T-helper 2 cell treated with Interferon-gamma antibody and Interleukin-4, amounts not matched to agents 100 ng/mL and 5 ng/mL, for 36 hours (primary cell): ENCODE results near the gene NHSL1. TPM values are rescaled to one million over a fixed set of nuclear protein-coding genes. Genes with fewer than 3 reads are reported as not detected.

ENCODE experiments used
- intact Hi-C: fragments of 100-400 bp; cut with micrococcal nuclease; formaldehyde crosslinking; loops from one replicate; pipeline ENCODE4 v1.15.1; 2023
- total RNA-seq: library from RNA; stranded (reverse); gene quantifications from 2 replicates; pipeline ENCODE4 v1.2.3, GENCODE V29; 2022

The NHSL1 gene
- total RNA-seq, 1 donor from 2014 or later, result 0.84 TPM

GRCh38 chr6:138524526-138524925 is 25.2 kb upstream of the NHSL1 start:
- intact Hi-C loops, result no loop called here

- intact Hi-C loops, result no loop called here
Measured at GRCh38 chr6:138523347-138524210, 24.3 kb upstream of the NHSL1 start.

- intact Hi-C loops, result no loop called here
Measured at GRCh38 chr6:138522611-138523010, 23.3 kb upstream of the NHSL1 start.

DNA sequence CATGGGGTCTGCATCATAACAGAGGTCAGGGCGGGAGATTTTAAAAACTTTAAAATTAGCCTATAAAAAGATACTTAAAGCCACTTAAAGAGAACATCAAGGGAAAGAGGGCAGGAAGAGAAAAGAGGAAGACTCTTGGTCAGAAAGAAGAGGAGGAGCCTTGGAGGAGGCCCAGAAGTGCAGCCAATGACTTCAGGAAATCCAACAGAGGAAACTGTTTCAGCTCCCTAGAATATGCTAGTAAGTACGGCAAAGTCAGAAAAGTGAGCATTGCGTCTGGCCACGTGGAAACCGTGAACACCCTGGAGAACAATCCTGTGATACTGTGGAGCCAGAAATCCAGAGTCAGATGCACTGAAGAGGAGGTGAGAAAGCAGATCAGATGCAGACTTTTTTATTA is 22.5 kb upstream of the NHSL1 start:
- intact Hi-C loops, result no loop called here

GRCh38 chr6:138520463-138520862 is 21.2 kb upstream of the NHSL1 start:
- intact Hi-C loops, result no loop called here

DNA sequence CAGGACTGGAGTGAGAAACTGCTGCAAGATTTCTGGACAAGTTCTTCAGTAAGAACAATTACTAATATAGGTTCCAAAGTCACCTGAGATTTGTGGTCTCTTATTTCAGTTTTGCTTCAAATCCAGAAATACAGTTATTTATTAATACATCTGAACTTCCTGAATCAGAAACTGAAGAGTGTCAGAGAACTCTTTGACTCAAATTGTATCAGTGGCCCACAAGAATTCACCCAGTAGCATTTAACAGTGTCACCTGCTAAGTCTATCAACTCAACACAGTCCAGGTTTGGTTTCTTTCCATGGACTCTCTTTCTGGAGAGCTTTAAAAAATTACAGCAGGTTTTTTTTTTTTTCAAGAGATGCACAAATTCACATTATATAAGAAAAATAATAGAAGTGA is 18.8 kb upstream of the NHSL1 start:
- intact Hi-C loops, result loop anchor here (5.0 kb wide), 3 partner anchors 249 to 516 kb away; partner anchors contain the start of gene ARFGEF3

DNA sequence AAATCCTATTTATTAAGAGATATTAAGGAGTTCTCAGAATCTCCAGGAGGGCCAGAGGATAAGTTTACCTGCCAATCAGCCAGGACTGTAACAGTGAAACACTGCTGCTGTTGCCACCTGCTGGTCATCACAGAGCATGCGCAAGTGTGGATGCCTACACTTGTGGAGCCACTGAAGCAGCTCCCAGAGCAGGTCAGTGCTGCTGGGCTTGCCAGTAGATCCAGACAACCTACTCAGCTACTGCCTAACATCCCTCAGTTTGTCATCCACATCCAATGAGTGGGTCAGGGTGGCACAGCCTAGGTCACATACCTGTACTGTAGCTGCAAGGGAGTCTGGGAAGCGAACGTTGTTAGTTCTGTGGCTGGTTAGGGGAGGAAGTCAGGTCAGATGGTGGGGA is 18.3 kb upstream of the NHSL1 start:
- intact Hi-C loops, result loop anchor here (1.0 to 5.0 kb wide), 5 partner anchors 88 to 515 kb away; partner anchors contain the start of gene ARFGEF3

DNA sequence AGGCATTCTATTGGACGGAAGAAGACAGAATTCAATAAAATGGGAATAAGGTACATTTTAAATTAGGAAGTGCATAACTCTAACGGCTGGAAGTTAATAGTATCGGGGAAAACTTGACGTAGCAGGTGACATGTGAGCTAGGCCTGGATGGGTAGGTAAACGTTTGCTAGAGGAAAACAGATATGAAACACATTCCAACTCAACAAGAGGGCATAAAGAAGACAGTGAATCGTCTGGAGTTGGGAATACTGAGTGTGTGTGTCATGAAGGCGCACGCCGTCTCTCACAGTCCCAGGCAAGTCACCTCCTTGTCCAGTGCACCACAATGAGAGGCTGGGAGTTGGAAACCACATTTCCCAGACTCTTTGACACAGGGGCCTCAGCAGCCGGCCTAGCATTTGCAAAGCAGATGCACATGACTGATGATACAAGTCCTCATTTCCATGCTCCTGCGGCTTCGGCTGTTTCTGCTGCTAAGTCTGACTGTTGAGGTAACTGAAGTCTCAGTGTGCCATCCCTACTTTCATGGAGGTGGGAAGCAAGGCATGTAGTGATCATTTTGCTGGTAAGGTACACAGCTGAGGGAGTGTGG is 16.5 kb upstream of the NHSL1 start:
- intact Hi-C loops, result loop anchor here (5.0 kb wide), 3 partner anchors 252 to 513 kb away; partner anchors contain the start of gene ARFGEF3

- intact Hi-C loops, result loop anchor here (5.0 kb wide), 3 partner anchors 252 to 513 kb away; partner anchors contain the start of gene ARFGEF3
Measured at GRCh38 chr6:138514860-138515540, 15.7 kb upstream of the NHSL1 start.

DNA sequence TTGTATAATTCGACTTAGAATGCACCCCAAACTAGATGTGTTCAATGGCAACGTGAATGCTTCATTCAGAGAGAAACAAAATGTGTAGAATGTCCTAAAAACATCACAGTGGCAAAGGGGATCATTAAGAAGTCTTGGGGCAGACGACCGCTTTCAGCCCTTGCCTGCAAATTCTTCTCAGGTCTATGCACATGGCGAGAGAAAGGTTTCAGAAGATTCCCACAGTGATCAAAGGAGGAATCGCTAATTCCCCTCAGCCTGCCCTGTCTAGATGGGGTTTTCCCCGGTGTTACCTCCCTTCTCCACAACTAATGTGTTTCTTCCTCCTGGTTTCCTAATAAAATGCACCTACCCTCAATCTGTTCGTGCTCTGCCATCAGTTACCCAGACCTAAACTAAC is 13.3 kb upstream of the NHSL1 start:
- intact Hi-C loops, result no loop called here

DNA sequence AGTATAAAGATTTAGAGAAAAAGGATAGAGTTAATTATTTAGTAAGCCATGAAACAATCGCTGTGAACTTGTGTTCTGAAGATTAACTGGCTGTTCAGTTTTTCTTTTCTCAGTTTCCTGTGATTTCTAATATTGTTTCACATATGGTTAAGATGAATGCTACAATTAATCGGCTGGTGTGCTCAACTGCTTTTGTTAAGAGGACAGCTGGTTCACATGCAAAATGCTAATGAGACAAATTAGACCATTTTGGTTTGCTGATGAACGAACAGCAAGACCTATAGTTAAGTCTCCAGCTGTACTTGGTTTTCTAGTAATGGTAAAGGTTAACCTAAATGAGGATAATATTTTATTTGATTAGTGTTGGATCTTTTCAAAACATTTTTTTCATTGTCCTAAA is 10.8 kb upstream of the NHSL1 start:
- intact Hi-C loops, result no loop called here

- intact Hi-C loops, result loop anchor here (1.0 kb wide), 1 partner anchor 80 kb away; no protein-coding TSS in a partner anchor
Measured at GRCh38 chr6:138509371-138509770, 10.1 kb upstream of the NHSL1 start.

DNA sequence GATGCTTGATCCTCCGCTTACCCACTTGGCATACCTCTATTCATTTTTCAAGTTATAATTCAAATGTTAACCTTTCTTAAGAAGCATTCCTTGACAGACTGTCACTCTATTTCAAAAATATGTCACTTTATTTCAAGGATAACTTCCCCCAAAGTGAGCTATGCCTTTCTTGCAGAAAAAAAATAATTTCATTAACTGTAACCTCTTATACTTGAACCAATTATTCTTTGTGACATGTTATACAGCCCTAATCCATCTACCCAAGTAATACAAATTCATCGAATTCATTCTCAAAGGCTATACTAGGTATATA is 9.3 kb upstream of the NHSL1 start:
- intact Hi-C loops, result no loop called here

DNA sequence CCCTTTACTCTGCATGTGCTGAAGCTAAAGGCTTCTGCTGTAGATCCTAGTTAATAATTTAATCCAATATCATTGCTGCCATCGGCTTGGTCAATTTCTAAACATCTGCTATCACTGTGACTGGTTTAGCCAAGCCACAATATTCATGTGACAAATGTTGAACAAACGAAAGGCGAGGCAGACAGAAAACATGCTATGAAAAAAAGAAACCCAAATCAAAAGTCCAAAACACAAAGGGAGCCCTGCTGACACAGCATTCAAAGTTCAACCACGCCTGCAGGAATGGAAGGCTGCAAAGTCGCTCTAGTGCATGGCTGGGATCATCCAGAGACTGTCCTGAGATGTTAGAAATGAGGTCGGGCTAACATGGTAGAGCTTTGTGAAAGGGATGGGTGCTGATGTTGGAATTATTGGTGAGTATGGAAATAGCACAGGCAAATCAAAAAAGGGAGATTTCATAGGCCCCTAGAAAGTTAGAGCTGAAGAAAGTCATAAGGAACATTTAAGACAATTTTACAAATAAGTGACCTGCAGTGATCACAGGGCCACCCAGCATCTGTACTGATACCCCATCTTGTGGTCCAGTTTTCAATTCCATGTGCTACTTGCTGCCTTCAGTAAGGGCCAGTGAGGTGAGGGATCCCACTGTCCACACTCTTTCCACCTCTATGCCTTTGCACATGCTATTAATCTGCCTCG is 8.8 kb upstream of the NHSL1 start:
- intact Hi-C loops, result no loop called here

GRCh38 chr6:138504764-138505689 is 5.7 kb upstream of the NHSL1 start:
- intact Hi-C loops, result no loop called here

DNA sequence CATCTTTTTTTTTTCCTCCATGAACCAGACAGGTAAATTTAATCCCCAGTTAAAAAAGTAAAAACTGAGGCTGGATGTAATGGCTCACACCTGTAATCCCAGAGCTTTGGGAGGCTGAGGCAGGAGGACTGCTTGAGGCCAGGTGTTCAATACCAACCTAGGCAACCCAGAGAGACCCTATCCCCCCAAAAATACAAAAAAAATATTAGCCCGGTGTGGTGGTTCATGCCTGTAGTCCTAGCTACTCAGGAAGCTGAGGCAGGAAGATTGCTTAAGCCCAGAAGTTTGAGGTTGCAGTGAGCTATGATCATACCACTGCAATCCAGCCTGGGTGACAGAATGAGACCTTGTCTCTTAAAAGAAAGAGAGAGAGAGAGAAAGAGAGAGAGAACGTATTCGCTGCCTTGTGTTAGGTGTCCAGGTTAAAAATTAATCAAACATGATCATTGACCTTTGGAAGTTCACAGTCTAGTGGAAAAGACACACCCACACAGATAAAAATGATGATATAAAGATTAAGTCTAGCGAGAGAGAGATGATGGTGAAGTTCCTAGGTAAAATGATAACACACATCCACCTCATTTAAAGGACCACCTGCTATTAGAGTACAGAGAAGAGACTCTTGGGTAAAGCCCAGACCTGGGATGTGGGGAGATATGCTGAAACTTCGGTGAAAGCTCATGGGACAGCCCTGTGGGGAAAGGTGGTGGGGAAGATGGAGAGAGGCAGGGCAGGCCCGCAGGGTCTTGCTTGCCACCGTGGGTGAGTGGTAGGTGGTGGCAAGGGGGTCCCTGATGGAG is 4.8 kb upstream of the NHSL1 start:
- intact Hi-C loops, result no loop called here

DNA sequence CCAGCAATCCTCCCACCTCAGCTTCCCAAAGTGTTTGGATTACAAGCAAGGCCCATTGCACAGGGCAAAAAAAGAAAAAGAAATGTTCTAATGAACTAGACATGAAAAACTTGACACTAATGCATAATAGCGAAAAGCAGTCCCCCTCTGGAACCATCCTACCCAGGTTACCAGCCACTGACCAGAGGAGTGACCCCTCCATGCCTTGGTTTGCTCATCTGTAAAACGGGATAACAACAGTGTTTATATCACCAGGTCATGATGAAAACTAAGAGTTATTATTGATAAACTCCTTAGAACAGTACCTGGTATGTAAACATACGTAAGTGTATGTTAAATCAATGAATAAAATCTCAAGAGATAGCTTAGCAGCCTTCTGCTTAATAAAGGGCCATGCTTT is 3.3 kb upstream of the NHSL1 start:
- intact Hi-C loops, result no loop called here

- intact Hi-C loops, result no loop called here
Measured at GRCh38 chr6:138500867-138501446, 1.7 kb upstream of the NHSL1 start.

- intact Hi-C loops, result no loop called here
Measured at GRCh38 chr6:138500045-138500665, 861 bp upstream of the NHSL1 start.
